CD4-positive, alpha-beta T cell (primary cell): ENCODE measurements around the gene NID2. TPM values are rescaled to one million over a fixed set of nuclear protein-coding genes. Genes with fewer than 3 reads are reported as not detected.

Experiments
- ATAC-seq: fragments of 200-7000 bp; cut with Tn5 transposase; one replicate; pipeline ENCODE4 v1.10.0; 2022; ENCODE audit warnings: mild to moderate bottlenecking; ENCODE audit not compliant: poor library complexity
- CTCF ChIA-PET: fragments of 350-600 bp; sonication (Branson Sonifier 250); formaldehyde crosslinking; loops from one replicate; lab custom pipeline; 2021; ENCODE audit warnings: antibody characterized with exemption, inconsistent platforms; lab: Charles Lee
- POLR2A ChIA-PET: fragments of 350-600 bp; sonication (Branson Sonifier 250); formaldehyde crosslinking; loops from one replicate; lab custom pipeline; 2021; ENCODE audit warnings: antibody characterized with exemption, inconsistent platforms; lab: Charles Lee
- DNase-seq, 14 experiments: peaks; one replicate each; pipeline ENCODE4 v3.0.0-alpha.2; 2013 to 2020; ENCODE audit warnings: mixed read lengths in 2 of 14
- H3K27ac ChIP-seq, 2 donors: one replicate each; pipeline versions ENCODE4 v1.5.1 to v1.7.0; 2013; ENCODE audit warnings: low read length in 2 of 2, low read depth in 1 of 2, mild to moderate bottlenecking in 1 of 2
- H3K27me3 ChIP-seq, 2 experiments: 1 replicate in 1 of 2; 2 replicates in 1 of 2; pipeline versions ENCODE4 v1.6.1 to v1.7.0; 2013; ENCODE audit warnings: low read length in 2 of 2, control low read depth in 1 of 2, mild to moderate bottlenecking in 1 of 2, moderate library complexity in 1 of 2; ENCODE audit not compliant: insufficient read depth in 2 of 2, control insufficient read depth in 1 of 2
- H3K36me3 ChIP-seq: one replicate; pipeline ENCODE4 v1.6.1; 2013; ENCODE audit warnings: low read length, control low read depth; ENCODE audit not compliant: insufficient read depth
- H3K4me1 ChIP-seq: one replicate; pipeline ENCODE4 v1.6.1; 2013; ENCODE audit warnings: low read length, control low read depth; ENCODE audit not compliant: insufficient read depth
- H3K4me3 ChIP-seq: one replicate; pipeline ENCODE4 v1.5.1; 2013; ENCODE audit warnings: mild to moderate bottlenecking, low read length, moderate library complexity
- H3K9me3 ChIP-seq, 2 experiments: 1 replicate in 1 of 2; 2 replicates in 1 of 2; pipeline versions ENCODE4 v1.6.1 to v1.7.0; 2013; ENCODE audit warnings: low read length in 2 of 2, mild to moderate bottlenecking in 2 of 2, control low read depth in 1 of 2, moderate library complexity in 1 of 2; ENCODE audit not compliant: control insufficient read depth in 1 of 2, insufficient read depth in 1 of 2
- H3K27ac Mint-ChIP-seq: one replicate; pipeline ENCODE4 v1.8.0; 2020; ENCODE audit warnings: mixed read lengths
- H3K27me3 Mint-ChIP-seq: one replicate; pipeline ENCODE4 v1.8.0; 2021; ENCODE audit warnings: mixed read lengths
- H3K36me3 Mint-ChIP-seq: one replicate; pipeline ENCODE4 v1.8.0; 2021; ENCODE audit warnings: low read depth, mixed read lengths
- H3K4me1 Mint-ChIP-seq: one replicate; pipeline ENCODE4 v1.8.0; 2021; ENCODE audit warnings: low read depth, mixed read lengths
- H3K4me3 Mint-ChIP-seq: one replicate; pipeline ENCODE4 v1.8.0; 2020; ENCODE audit warnings: mild to moderate bottlenecking, mixed read lengths
- H3K9me3 Mint-ChIP-seq: one replicate; pipeline ENCODE4 v1.8.0; 2020; ENCODE audit warnings: mixed read lengths
- intact Hi-C, 2 experiments: fragments of 100-400 bp; cut with DNase I in 1 of 2; cut with micrococcal nuclease in 1 of 2; formaldehyde crosslinking; loops; one replicate each; pipeline versions ENCODE4 v1.15.1 to v1.9.0; 2023 to 2025; cut with DNase I, micrococcal nuclease
- total RNA-seq, 174 experiments: library from RNA in 2 of 174; stranded (reverse) in 2 of 174; gene quantifications; one replicate each; pipeline ENCODE4 v1.2.3 and lab custom pipeline; 2021 to 2026
- TF ChIP-seq, protein P1 (sequence below): fragments of 200-600 bp; IDR thresholded peaks from one replicate; pipeline ENCODE4 v1.8.0; 2022; ENCODE audit warnings: antibody characterized with exemption, mild to moderate bottlenecking

Gene NID2
- total RNA-seq, 2 experiments from 2014 or later, result 0.19 TPM; not detected in 1

DNA sequence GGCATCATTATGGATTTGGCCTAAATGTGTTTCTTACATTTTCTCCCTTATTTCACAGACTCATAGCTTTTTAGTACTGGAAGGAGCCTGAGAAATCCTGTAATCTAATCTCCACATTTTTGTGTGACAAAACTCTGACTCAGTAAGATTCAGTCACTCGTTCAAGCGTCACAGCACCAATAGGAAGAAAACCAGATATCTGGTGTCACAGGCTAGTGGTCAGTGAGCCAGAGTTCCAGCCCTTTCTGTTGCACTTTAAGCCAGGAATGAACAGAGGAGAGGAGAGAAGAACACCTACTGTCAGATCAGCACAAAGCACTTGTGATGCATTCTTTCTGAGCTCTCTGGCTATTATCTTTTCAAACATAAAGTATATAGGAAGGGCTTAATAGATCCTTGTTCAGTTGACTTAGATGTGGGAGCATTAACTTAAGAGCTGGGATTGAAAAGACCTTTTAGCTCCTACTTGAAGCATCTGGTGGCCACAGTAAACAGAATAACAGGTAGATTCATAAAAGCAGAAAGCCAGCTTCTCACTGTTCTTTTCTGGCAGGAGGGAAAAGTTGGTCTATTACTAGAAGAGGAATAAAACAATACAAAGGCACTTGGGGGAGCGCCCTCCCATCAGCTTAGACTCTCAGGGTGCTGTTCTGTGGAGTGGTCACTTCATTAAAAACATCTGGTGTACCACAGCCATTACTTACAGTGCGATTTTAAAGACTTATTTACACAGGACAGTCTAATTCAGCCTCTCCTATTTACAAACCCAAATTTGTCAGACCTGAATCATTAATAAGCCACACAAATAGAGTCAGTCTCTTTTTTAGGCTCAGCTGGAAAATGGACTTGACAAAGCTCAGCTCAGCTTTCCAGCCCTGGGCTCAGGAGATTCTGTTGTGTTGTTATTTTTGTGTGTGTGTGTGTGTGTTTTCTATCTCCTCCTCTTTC, 12.2 kb upstream of the NID2 start:
- no peak overlapping the region for H3K27ac Mint-ChIP-seq
- no peaks in the 10 kb centered on the region for H3K27me3 ChIP-seq
- intact Hi-C loops, result no loop called here
- H3K27ac ChIP-seq, result no peak overlapping the region
- peaks cover 7% of the 10 kb centered on the region for H3K9me3 Mint-ChIP-seq
- TF ChIP-seq, protein P1, sequence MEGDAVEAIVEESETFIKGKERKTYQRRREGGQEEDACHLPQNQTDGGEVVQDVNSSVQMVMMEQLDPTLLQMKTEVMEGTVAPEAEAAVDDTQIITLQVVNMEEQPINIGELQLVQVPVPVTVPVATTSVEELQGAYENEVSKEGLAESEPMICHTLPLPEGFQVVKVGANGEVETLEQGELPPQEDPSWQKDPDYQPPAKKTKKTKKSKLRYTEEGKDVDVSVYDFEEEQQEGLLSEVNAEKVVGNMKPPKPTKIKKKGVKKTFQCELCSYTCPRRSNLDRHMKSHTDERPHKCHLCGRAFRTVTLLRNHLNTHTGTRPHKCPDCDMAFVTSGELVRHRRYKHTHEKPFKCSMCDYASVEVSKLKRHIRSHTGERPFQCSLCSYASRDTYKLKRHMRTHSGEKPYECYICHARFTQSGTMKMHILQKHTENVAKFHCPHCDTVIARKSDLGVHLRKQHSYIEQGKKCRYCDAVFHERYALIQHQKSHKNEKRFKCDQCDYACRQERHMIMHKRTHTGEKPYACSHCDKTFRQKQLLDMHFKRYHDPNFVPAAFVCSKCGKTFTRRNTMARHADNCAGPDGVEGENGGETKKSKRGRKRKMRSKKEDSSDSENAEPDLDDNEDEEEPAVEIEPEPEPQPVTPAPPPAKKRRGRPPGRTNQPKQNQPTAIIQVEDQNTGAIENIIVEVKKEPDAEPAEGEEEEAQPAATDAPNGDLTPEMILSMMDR, result no peak
- DNase-seq, result no peak
- H3K4me3 ChIP-seq, result no peak overlapping the region
- H3K4me3 Mint-ChIP-seq, result no peak overlapping the region
- H3K36me3 Mint-ChIP-seq, result no peaks in the 10 kb centered on the region
- no peaks in the 10 kb centered on the region for H3K36me3 ChIP-seq
- ChIA-PET CTCF (no interaction called here), POLR2A (no interaction called here)
- peaks cover 27% of the 10 kb centered on the region for H3K27me3 Mint-ChIP-seq
- ATAC-seq, result no peak
- H3K4me1 ChIP-seq, result no peaks in the 10 kb centered on the region
- H3K4me1 Mint-ChIP-seq, result no peaks in the 10 kb centered on the region
- H3K9me3 ChIP-seq, result peaks cover 0 to 3% of the 10 kb centered on the region in 2 experiments

DNA sequence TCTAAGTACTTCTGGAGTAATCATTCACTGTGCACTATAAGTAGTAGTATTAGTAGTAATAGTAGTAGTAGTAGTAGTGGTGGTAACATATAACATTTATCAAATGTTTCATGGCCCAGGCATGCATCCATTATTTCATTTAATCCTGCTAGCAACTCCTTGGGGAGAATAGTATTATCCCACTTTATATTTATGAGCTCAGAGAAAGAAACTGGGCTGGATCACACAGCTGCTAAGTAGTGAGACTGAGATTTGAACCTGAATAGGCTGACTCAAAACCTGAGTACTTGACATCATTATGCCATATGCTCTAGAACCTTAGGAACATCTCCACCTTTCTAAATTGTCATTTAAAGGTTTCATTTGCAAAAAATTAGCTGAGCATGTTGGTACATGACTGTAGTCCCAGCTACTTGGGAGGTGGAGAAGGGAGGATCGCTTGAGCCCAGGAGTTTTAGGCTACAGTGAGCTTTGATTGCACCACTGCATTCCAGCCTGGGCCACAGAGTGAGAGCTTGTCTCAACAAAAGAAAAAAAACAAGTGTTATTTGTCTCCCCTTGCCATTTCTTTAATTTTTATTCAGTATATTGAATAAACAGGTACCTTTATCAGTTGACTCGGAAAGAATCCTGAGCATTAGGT, 11.4 kb upstream of the NID2 start:
- TF ChIP-seq, protein P1, result no peak
- Mint-ChIP-seq H3K4me3 (no peak overlapping the region), H3K36me3 (no peaks in the 10 kb centered on the region), H3K27me3 (peaks cover 23% of the 10 kb centered on the region), H3K9me3 (peaks cover 5% of the 10 kb centered on the region), H3K4me1 (no peaks in the 10 kb centered on the region), H3K27ac (no peak overlapping the region)
- ChIA-PET CTCF (no interaction called here), POLR2A (no interaction called here)
- Histone ChIP-seq H3K36me3 (no peaks in the 10 kb centered on the region), H3K4me3 (no peak overlapping the region), H3K4me1 (no peaks in the 10 kb centered on the region), H3K9me3 (peaks cover 0 to 3% of the 10 kb centered on the region in 2 experiments), H3K27me3 (no peaks in the 10 kb centered on the region), H3K27ac (no peak overlapping the region)
- intact Hi-C loops, result no loop called here
- DNase-seq (no peak), ATAC-seq (no peak)

DNA sequence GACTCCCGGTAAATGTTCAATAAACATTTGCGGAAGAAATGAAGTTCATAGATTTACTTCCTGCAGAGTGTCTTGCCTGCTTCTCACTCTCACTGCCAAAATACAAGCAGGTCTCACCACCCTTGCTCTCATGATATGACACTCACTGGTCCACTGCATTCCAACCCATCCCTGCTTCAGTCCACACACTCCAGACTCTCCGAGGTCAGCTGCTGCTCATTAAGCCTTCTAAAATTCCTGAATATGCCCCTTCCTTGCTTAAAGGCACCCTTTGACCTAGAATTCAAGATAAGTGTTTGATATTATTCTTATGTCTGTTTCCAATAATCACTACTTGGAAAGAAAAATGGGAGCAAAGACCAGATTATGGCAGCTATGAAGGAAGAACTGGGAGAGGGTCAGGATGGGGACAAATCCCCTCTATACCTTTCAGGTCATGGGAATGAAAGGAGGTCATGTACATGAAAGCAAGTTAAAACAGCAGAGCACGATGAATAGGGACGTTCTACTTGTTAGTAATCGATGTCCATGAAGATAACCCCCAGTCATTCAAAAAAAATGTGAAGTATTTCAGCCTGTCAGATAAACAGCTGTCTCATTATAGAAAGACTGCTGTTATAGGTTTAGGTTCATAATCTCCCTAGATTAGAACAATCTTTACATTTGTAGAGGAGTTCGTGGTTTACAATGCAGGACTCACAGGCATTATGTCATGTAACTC, 10.5 kb upstream of the NID2 start:
- DNase-seq, result no peak
- Mint-ChIP-seq H3K27ac (no peak overlapping the region), H3K36me3 (no peaks in the 10 kb centered on the region), H3K9me3 (peaks cover 3% of the 10 kb centered on the region), H3K4me1 (no peaks in the 10 kb centered on the region), H3K4me3 (no peak overlapping the region), H3K27me3 (peaks cover 21% of the 10 kb centered on the region)
- intact Hi-C loops, result no loop called here
- no peaks in the 10 kb centered on the region for H3K4me1 ChIP-seq
- ChIA-PET CTCF (no interaction called here), POLR2A (no interaction called here)
- no peaks in the 10 kb centered on the region for H3K36me3 ChIP-seq
- no peak for ATAC-seq
- no peak overlapping the region for H3K27ac ChIP-seq
- H3K9me3 ChIP-seq, result peaks cover 0 to 3% of the 10 kb centered on the region in 2 experiments
- H3K27me3 ChIP-seq, result no peaks in the 10 kb centered on the region
- H3K4me3 ChIP-seq, result no peak overlapping the region
- TF ChIP-seq, protein P1, result no peak
